Measurements from ENCODE around the gene RAD9A. TPM values are rescaled to one million over a fixed set of nuclear protein-coding genes. Genes with fewer than 3 reads are reported as not detected.

Gene RAD9A
- polyA plus RNA-seq, 3 donors: 3.7 to 31.7 (median 3.8) TPM

DNA sequence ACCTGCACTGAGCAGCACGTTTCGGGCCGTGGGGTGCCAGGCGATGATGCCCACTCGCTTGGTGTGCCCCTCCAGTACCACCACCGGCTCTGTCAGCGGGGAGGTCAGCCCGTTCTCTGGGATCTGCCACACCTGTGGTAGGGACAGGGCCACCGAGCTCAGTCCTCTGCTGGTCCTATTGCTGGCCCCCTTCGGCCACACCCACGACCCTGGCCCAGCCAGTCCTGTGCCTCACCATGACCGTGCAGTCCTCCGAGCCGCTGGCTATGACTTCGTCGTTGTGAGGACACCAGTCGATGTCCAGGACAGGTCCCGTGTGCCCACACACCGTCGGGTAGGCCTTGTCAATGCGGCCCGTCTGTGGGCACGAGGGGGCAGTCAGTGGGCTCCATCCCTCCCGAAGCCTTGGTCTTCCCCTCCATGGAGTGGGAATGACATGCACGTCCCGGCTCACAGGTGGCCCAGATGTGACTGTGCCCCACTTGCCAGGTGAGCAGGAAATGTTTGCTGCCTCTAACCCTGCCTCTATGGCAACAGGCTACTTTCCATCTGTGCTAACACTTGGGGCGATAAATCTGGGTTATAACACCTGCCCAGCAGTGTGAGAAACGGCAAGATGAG is 50.1 kb downstream of the RAD9A start:
- WGBS (ENCODE audit: insufficient coverage): 86% methylated on average over 27 of the region's 28 CpGs
- no peak overlapping the region for H3K9ac ChIP-seq (ENCODE audit: insufficient read depth, low read length, poor library complexity, severe bottlenecking)
- H3K4me3 ChIP-seq (replicated peaks in 1 of 3; ENCODE audit: low read depth in 2 of 3, low read length in 3 of 3): no peak overlapping the region
- intact Hi-C loops (cut with micrococcal nuclease): no loop called here
- H3K27ac ChIP-seq (ENCODE audit: low read depth in 1 of 2, low read length in 2 of 2): no peak overlapping the region
- TF ChIP-seq, protein P1, sequence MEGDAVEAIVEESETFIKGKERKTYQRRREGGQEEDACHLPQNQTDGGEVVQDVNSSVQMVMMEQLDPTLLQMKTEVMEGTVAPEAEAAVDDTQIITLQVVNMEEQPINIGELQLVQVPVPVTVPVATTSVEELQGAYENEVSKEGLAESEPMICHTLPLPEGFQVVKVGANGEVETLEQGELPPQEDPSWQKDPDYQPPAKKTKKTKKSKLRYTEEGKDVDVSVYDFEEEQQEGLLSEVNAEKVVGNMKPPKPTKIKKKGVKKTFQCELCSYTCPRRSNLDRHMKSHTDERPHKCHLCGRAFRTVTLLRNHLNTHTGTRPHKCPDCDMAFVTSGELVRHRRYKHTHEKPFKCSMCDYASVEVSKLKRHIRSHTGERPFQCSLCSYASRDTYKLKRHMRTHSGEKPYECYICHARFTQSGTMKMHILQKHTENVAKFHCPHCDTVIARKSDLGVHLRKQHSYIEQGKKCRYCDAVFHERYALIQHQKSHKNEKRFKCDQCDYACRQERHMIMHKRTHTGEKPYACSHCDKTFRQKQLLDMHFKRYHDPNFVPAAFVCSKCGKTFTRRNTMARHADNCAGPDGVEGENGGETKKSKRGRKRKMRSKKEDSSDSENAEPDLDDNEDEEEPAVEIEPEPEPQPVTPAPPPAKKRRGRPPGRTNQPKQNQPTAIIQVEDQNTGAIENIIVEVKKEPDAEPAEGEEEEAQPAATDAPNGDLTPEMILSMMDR (IDR thresholded peaks at IDR 0.05): no peak
- no peaks in the 10 kb centered on the region for H3K79me2 ChIP-seq (ENCODE audit: insufficient read depth, low read length)
- H3K4me1 ChIP-seq (ENCODE audit: control insufficient read depth in 1 of 2, insufficient read depth in 2 of 2, low read length in 2 of 2): peaks cover 27 to 62% of the 10 kb centered on the region in 2 donors
- peak overlapping the region; percentile 93 for H3K4me2 ChIP-seq (replicated peaks; ENCODE audit: extremely low read depth, low read length, poor library complexity, severe bottlenecking)
- peaks cover 10 to 40% of the 10 kb centered on the region in 2 donors for H3K36me3 ChIP-seq (replicated peaks in 1 of 2; ENCODE audit: control insufficient read depth in 1 of 2, insufficient read depth in 2 of 2, low read length in 2 of 2)
- peaks cover 53% of the 10 kb centered on the region for H4K20me1 ChIP-seq (ENCODE audit: insufficient read depth, low read length)
- no peak overlapping the region for H2AFZ ChIP-seq (ENCODE audit: insufficient read depth, low read depth, low read length, poor library complexity, severe bottlenecking)
- H3K4me1 Mint-ChIP-seq: peaks cover 53% of the 10 kb centered on the region
- no peaks in the 10 kb centered on the region for H3K9me3 Mint-ChIP-seq
- H3K27me3 Mint-ChIP-seq (ENCODE audit: low read depth in 3 of 3): peaks cover 1 to 4% (median 3%) of the 10 kb centered on the region in 3 donors
- H3K36me3 Mint-ChIP-seq: peaks cover 32 to 38% of the 10 kb centered on the region in 2 donors
- DNase-seq: no peak
- H3K27me3 ChIP-seq (ENCODE audit: control insufficient read depth in 2 of 2, insufficient read depth in 2 of 2, low read length in 2 of 2): no peaks in the 10 kb centered on the region
- no peaks in the 10 kb centered on the region for H3K9me3 ChIP-seq (replicated peaks in 1 of 2; ENCODE audit: control insufficient read depth in 1 of 2, insufficient read depth in 1 of 2, low read length in 2 of 2)
- peak overlapping the region in 2 of 7 donors; percentile 30 to 70 for H3K27ac Mint-ChIP-seq
- no peak overlapping the region for H3K4me3 Mint-ChIP-seq

DNA sequence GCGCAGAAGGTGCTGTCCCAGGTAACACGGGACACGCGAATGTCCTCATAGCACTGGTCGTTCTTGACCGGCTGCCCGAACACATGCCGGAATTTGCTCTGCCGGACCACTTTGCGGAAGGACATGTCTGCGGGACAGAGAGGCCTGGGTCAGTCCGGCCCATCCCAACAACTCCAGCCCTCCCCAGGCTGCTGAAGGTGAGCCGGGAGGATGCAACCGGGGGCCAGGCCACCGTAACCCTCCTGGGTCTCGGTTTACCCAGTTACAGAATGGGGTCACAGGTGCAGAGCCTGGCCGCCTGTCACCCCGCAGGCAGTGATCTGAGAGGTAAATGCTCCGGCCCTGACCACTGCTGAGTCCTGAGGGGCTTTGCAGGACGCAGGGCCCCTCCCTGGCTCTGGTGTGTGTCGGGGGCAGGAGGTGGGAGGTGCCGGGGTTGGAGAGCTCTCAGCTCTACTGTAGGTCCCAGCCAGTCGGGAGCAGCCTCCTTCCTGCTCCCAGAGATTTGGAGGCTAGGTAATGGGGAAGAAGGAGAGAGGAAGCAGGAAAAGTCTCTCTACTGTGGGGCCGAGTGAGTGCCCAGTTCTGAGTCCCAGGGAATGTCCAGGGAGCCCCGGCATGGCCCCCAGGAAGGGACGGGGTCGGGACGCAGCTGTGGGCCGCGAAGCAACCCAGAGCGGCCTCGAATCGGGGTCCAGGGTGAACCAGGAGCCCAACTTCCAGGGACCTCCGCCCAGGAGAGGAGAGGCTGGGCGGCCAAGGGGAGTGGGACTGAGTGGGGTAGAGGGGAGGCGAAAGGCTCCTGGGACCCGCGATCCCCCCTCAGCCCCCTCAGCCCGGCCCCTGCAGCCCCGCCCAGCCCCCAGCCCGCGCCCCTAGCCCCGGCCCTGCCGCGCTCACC is 51.0 kb downstream of the RAD9A start:
- Mint-ChIP-seq H3K4me1 (peaks cover 51% of the 10 kb centered on the region), H3K27me3 (ENCODE audit: low read depth in 3 of 3) (peaks cover 1 to 4% (median 3%) of the 10 kb centered on the region in 3 donors), H3K9me3 (no peaks in the 10 kb centered on the region), H3K27ac (peak overlapping the region in 5 of 7 donors; percentile 28 to 91 (median 71)), H3K36me3 (peaks cover 30 to 34% of the 10 kb centered on the region in 2 donors), H3K4me3 (peak overlapping the region; percentile 78 to 84)
- no peaks in the 10 kb centered on the region for H3K27me3 ChIP-seq (ENCODE audit: control insufficient read depth in 2 of 2, insufficient read depth in 2 of 2, low read length in 2 of 2)
- intact Hi-C loops (cut with micrococcal nuclease): no loop called here
- H2AFZ ChIP-seq (ENCODE audit: insufficient read depth, low read depth, low read length, poor library complexity, severe bottlenecking): peak overlapping the region; percentile 76
- peaks cover 21 to 56% of the 10 kb centered on the region in 2 donors for H3K4me1 ChIP-seq (ENCODE audit: control insufficient read depth in 1 of 2, insufficient read depth in 2 of 2, low read length in 2 of 2)
- H3K4me2 ChIP-seq (replicated peaks; ENCODE audit: extremely low read depth, low read length, poor library complexity, severe bottlenecking): peak overlapping the region; percentile 93
- H3K4me3 ChIP-seq (replicated peaks in 1 of 3; ENCODE audit: low read depth in 2 of 3, low read length in 3 of 3): peak overlapping the region; percentile 50 to 84 (median 78)
- H3K9ac ChIP-seq (ENCODE audit: insufficient read depth, low read length, poor library complexity, severe bottlenecking): peak overlapping the region; percentile 65
- DNase-seq: no peak
- TF ChIP-seq, protein P1 (IDR thresholded peaks at IDR 0.05): no peak
- peaks cover 47% of the 10 kb centered on the region for H4K20me1 ChIP-seq (ENCODE audit: insufficient read depth, low read length)
- WGBS (ENCODE audit: insufficient coverage): 60% methylated on average over 39 of the region's 45 CpGs
- H3K9me3 ChIP-seq (replicated peaks in 1 of 2; ENCODE audit: control insufficient read depth in 1 of 2, insufficient read depth in 1 of 2, low read length in 2 of 2): no peaks in the 10 kb centered on the region
- peak overlapping the region; percentile 5 to 17 for H3K27ac ChIP-seq (ENCODE audit: low read depth in 1 of 2, low read length in 2 of 2)
- H3K36me3 ChIP-seq (replicated peaks in 1 of 2; ENCODE audit: control insufficient read depth in 1 of 2, insufficient read depth in 2 of 2, low read length in 2 of 2): peaks cover 10 to 38% of the 10 kb centered on the region in 2 donors
- no peaks in the 10 kb centered on the region for H3K79me2 ChIP-seq (ENCODE audit: insufficient read depth, low read length)

Data from CD14-positive monocyte (primary cell).